ENCODE data around the gene PTPRT. TPM values are rescaled to one million over a fixed set of nuclear protein-coding genes. Genes with fewer than 3 reads are reported as not detected.

The PTPRT gene
- total RNA-seq, 1 experiment from 2014 or later = 0.20 TPM

GRCh38 chr20:42978184-42978974, 211.3 kb downstream of the PTPRT start:
- no TSS peak for BruUV-seq (replicated peaks)
- Histone ChIP-seq H3K27me3 (replicated peaks; ENCODE audit: control insufficient read depth, insufficient read depth, low read length) (no peaks in the 10 kb centered on the region), H3K4me1 (peaks cover 21% of the 10 kb centered on the region), H3K36me3 (ENCODE audit: control insufficient read depth, insufficient read depth, low read length) (no peaks in the 10 kb centered on the region), H3K9me3 (no peaks in the 10 kb centered on the region; the same call in 1 of the 2 replicates), H3K4me3 (ENCODE audit: low read depth, low read length) (no peak overlapping the region)
- Mint-ChIP-seq H3K4me3 (ENCODE audit: unreplicated experiment) (no peak overlapping the region), H3K27ac (ENCODE audit: unreplicated experiment) (no peak overlapping the region), H3K4me1 (ENCODE audit: low read depth, unreplicated experiment) (peaks cover 21% of the 10 kb centered on the region), H3K36me3 (ENCODE audit: insufficient read depth, unreplicated experiment) (no peaks in the 10 kb centered on the region), H3K9me3 (ENCODE audit: unreplicated experiment) (peaks cover 16% of the 10 kb centered on the region), H3K27me3 (ENCODE audit: insufficient read depth, unreplicated experiment) (peaks cover 6% of the 10 kb centered on the region)
- intact Hi-C loops (cut with micrococcal nuclease; ENCODE audit: unreplicated experiment) = no loop called here
- ChIA-PET POLR2A (no interaction called here), CTCF (no interaction called here)
- no peak for TF ChIP-seq CTCF (IDR thresholded peaks at IDR 0.05; ENCODE audit: insufficient read depth in 1 of 2, low read depth in 1 of 2, low read length in 1 of 2, severe bottlenecking in 1 of 2, unreplicated experiment in 1 of 2)
- DNase-seq = no peak

- no TSS peak for BruUV-seq (replicated peaks)
- no peaks in the 10 kb centered on the region for H3K36me3 Mint-ChIP-seq (ENCODE audit: insufficient read depth, unreplicated experiment)
- Histone ChIP-seq H3K27me3 (replicated peaks; ENCODE audit: control insufficient read depth, insufficient read depth, low read length) (no peaks in the 10 kb centered on the region), H3K4me1 (peaks cover 10% of the 10 kb centered on the region), H3K36me3 (ENCODE audit: control insufficient read depth, insufficient read depth, low read length) (no peaks in the 10 kb centered on the region), H3K4me3 (ENCODE audit: low read depth, low read length) (no peak overlapping the region), H3K9me3 (no peaks in the 10 kb centered on the region)
- H3K9me3 Mint-ChIP-seq (ENCODE audit: unreplicated experiment) = no peaks in the 10 kb centered on the region
- CTCF ChIA-PET = no interaction called here
- H3K4me3 Mint-ChIP-seq (ENCODE audit: unreplicated experiment) = no peak overlapping the region
- no peak for DNase-seq
- H3K27me3 Mint-ChIP-seq (ENCODE audit: insufficient read depth, unreplicated experiment) = peaks cover 6% of the 10 kb centered on the region
- POLR2A ChIA-PET = no interaction called here
- H3K4me1 Mint-ChIP-seq (ENCODE audit: low read depth, unreplicated experiment) = peaks cover 10% of the 10 kb centered on the region
- TF ChIP-seq CTCF (IDR thresholded peaks at IDR 0.05; ENCODE audit: insufficient read depth in 1 of 2, low read depth in 1 of 2, low read length in 1 of 2, severe bottlenecking in 1 of 2, unreplicated experiment in 1 of 2) = no peak
- intact Hi-C loops (cut with micrococcal nuclease; ENCODE audit: unreplicated experiment) = no loop called here
- no peak overlapping the region for H3K27ac Mint-ChIP-seq (ENCODE audit: unreplicated experiment)
Measured at GRCh38 chr20:42975974-42976373, 213.7 kb downstream of the PTPRT start.

GRCh38 chr20:42974347-42974746, 215.4 kb downstream of the PTPRT start:
- H3K4me3 Mint-ChIP-seq (ENCODE audit: unreplicated experiment) = no peak overlapping the region
- POLR2A ChIA-PET = no interaction called here
- BruUV-seq (replicated peaks) = no TSS peak
- TF ChIP-seq CTCF (IDR thresholded peaks at IDR 0.05; ENCODE audit: insufficient read depth in 1 of 2, low read depth in 1 of 2, low read length in 1 of 2, severe bottlenecking in 1 of 2, unreplicated experiment in 1 of 2) = no peak
- H3K4me1 ChIP-seq = no peaks in the 10 kb centered on the region
- CTCF ChIA-PET = no interaction called here
- H3K36me3 Mint-ChIP-seq (ENCODE audit: insufficient read depth, unreplicated experiment) = no peaks in the 10 kb centered on the region
- no peaks in the 10 kb centered on the region for H3K9me3 ChIP-seq
- H3K9me3 Mint-ChIP-seq (ENCODE audit: unreplicated experiment) = no peaks in the 10 kb centered on the region
- no peak for DNase-seq
- no peak overlapping the region for H3K4me3 ChIP-seq (ENCODE audit: low read depth, low read length)
- H3K27me3 ChIP-seq (replicated peaks; ENCODE audit: control insufficient read depth, insufficient read depth, low read length) = no peaks in the 10 kb centered on the region
- intact Hi-C loops (cut with micrococcal nuclease; ENCODE audit: unreplicated experiment) = no loop called here
- H3K36me3 ChIP-seq (ENCODE audit: control insufficient read depth, insufficient read depth, low read length) = no peaks in the 10 kb centered on the region
- peaks cover 6% of the 10 kb centered on the region for H3K27me3 Mint-ChIP-seq (ENCODE audit: insufficient read depth, unreplicated experiment)
- no peak overlapping the region for H3K27ac Mint-ChIP-seq (ENCODE audit: unreplicated experiment)
- no peaks in the 10 kb centered on the region for H3K4me1 Mint-ChIP-seq (ENCODE audit: low read depth, unreplicated experiment)
